Activated naive CD8-positive, alpha-beta T cell treated with anti-CD3 and anti-CD28 coated beads, Interleukin-2, amount 50 U/mL, for 16 hours (primary cell): ENCODE measurements around the gene MEGF11.

Experiments used
- DNase-seq: peaks from one replicate; pipeline ENCODE4 v3.0.0-alpha.2; 2020; ENCODE audit warnings: low read depth, low spot score

The MEGF11 gene

DNA sequence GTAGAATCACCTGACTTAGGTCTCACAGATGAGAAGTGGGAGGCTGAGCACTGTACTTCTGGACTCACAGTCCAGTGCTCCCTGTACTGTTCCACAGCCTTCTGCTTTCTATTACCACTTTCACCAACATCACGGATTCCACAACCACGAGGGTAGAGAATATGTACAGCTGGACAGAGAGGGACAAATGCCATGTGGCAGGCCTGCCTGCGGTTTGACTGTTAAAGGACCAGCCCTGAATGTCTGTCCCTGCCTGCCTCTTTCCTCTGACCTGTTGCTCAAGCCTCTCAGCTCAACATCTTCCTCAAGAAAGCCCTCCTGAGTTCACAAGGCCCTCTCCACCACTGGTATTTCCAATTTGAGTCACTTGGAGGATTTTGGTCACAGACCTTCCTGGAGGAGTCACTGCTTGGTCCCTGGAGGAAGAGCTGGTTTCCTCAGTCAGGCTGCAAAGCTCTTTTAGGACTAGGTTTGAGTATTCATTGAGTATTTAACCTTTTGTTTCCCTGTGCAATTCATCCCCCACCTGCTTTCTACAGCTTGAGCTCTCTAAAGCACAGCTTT lies 335.1 kb downstream of the MEGF11 start:
- no peak for DNase-seq

- no peak for DNase-seq
These were observed 335.6 kb downstream of the MEGF11 start for GRCh38 chr15:65917936-65918335.

DNA sequence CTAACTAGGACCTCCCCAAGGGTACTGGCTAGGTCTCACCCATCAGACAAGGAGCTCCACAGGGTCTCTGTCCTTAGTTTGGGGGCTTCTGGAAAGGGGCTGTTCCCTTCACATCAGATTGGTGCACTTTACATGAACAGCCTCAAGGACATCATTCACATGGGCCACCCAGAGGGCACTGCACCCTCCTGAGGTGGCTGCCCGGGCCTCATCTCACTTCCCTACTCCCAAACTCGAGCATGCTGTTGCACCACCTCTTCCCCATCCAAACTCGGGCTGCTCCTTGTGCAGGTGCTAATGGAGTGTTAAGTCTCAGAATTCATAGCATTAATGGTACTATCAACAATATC lies 336.2 kb downstream of the MEGF11 start:
- no peak for DNase-seq

DNA sequence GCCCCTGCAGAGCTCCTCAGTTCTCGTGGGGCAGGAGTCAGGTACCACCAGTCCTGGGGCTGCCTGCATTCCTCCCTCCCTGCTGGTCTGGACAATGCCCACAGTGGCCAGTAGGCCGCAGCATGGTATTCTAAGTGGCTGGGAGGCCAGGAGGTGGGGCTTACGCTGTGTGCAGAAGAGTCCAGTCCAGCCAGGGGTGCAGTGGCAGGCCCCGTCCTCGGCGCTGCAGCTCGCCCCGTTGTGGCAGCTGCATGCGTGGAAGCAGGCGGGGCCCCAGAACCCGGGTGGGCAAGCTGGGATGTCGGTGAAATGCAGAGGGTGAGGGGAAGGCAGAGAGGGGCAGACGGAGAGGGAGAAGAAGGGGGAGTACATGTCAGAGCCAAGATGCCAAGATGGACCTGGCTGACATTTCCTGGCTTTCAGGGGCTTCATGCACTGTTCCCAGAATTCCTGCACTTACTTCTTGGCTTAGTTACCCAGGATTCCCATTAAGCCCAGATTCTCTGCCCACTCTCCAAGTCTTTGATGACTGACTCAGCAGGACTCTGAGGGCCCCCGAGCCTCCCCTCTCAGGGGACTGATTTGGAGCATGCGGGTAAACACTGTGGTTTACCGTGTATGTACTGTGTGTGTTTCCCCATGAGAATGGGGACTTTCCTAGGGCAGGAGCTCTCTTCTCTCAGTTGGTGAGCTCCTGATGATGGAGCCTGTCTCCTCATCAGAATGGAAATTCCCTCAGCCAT lies 336.7 kb downstream of the MEGF11 start:
- no peak for DNase-seq

- no peak for DNase-seq
These were observed 337.4 kb downstream of the MEGF11 start for GRCh38 chr15:65916041-65916663.

DNA sequence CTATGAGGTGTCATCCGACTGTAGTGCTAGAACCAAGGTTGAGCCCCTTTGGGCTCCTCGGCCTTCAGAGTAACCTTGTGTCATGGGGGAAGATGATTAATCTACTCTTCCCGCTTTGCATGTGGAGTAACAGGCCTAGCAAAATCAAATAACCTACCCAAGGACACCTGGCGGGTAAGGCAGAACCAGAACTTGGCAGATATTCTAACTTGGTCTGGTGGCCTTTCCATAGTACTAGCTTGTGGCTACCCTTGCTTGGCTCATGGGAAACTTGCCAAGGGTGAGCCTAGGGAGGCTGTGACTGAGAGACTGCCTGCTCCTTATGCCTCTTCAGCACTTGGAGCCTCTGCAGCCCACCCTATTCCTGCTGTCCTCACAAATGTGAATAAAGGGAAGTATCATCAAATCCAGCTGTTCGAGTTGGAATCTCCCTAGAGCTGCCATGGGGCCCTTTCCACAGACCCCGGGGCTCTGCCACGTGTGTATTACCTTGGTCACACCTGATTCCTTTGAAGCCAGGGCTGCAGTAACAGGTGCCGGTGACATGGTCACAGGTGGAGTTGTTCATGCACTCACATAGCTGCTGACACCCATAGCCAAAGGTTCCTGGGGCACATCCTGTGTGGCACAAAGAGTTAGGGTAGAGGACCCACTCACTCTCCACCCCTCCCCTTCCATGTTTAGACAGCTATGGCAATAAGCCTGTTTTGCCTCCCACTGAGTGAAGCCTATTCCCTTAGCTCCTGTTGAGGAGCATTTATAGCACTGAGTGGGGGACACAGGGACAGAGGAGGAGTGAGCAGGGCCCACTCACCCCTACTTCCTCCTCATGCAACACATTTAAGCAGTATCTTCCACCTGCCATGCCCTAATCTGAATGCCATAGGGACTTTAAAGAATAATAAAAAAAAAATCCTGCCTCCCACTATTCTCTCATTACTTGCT lies 338.3 kb downstream of the MEGF11 start:
- DNase-seq: no peak

- no peak for DNase-seq
These were observed 339.2 kb downstream of the MEGF11 start for GRCh38 chr15:65914386-65914785.

DNA sequence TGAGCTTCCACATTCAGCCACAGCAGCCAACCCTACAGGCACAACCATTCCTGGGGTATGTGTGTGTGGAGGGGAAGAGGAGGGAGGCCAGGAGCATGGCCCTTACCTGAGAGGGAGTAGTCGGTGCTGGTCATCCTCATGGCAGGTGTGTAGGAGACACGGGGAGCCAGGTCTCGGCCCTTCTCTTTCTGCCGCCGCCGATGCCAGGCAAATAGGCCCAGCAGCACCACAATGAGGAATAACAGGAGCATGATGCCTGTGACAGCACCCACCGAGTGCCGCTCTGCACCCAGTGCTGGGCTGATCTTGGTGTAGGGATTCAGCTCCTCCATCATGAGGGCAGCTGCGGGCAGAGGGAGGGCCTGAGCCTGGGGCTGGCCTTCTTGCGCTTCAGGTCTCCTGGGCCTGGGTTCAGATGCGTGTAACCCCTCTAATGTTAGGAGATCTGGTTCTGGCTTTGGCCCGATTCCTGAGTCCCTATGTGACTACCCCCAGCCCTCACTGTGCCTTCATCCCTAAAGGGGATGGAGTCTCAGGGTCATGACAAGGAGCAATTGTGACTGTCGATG lies 339.8 kb downstream of the MEGF11 start:
- DNase-seq: no peak

- DNase-seq: no peak
These were observed 341.3 kb downstream of the MEGF11 start for GRCh38 chr15:65912235-65912634.

- no peak for DNase-seq
These were observed 343.2 kb downstream of the MEGF11 start for GRCh38 chr15:65910341-65910740.

DNA sequence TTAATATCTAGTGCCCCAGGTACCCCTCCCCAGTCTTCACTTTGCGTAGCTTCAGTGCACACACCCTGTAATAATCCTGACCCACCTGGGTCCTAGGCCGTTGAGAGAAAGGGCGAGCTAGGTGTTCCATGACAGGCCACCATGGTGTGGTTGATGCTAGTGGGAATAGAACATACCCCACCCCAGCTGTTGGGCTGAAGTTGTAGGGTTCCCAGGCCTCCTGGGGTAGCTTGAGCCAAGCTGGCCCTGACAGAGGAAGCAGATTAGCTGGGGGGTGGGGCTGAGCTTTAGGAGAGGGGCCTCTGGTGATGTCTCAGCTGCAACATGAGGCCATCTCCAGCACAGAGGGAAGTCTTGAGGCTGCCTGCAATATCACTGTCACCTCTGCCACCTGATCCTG lies 343.7 kb downstream of the MEGF11 start:
- no peak for DNase-seq

DNA sequence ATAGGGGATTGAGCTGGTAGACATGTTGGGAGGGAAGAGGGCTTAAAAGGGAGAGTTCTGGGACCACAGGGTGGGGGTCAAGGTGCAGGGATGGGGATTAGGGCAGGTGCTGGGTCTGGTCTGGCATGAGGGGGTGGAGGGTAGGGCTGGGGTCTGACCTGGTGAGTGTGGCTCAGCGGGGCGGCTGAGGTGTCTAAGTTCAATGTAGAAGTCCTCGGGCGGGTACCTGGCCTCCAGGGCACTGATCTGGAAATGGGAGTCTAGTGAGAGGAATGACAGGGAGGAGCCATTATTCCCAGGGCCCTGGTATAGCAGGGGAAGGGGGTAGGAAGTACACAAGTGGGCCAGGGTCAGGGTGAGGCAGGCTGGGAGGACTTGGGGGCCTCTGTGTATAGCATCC lies 344.7 kb downstream of the MEGF11 start:
- DNase-seq: no peak

DNA sequence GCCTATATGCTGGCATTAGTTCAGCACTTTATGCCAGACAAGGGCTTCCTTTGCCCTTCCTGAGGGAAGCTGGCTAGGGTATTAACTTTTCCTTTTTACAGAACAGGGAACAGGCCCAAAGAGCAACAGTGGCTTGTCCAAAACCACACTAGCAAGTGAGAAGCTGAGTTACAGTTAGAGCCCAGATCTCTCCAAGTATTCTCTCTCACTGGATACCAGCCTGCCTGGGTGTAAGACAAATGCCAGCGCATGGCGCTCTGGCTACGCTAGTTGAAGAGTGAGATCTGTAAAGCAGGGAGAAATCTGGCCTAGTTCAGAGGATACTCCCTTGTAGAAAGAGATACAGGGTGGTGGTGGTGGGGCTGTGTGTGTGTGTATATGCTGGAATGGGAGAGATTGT lies 345.9 kb downstream of the MEGF11 start:
- no peak for DNase-seq

GRCh38 chr15:65906396-65906795 lies 347.2 kb downstream of the MEGF11 start:
- DNase-seq: no peak

DNA sequence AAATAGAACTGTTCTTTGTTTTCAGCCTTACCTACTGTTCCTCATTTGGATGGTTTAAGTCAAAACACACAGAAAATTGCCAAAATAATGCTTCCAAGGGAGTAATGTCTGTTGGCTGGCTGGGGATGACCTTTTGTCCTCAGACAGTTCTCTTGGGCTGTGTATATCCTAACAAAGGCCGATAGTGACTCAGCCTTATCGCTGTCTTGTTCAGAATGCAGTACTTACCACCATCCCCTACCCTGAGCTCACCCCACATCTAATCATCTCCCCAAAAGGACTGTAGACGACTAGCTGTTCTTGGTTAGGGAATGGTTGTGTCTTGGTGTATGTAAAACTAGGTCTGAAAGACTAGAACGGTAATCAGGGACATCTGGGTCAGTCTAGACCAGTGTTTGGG lies 349.2 kb downstream of the MEGF11 start:
- DNase-seq: no peak

DNA sequence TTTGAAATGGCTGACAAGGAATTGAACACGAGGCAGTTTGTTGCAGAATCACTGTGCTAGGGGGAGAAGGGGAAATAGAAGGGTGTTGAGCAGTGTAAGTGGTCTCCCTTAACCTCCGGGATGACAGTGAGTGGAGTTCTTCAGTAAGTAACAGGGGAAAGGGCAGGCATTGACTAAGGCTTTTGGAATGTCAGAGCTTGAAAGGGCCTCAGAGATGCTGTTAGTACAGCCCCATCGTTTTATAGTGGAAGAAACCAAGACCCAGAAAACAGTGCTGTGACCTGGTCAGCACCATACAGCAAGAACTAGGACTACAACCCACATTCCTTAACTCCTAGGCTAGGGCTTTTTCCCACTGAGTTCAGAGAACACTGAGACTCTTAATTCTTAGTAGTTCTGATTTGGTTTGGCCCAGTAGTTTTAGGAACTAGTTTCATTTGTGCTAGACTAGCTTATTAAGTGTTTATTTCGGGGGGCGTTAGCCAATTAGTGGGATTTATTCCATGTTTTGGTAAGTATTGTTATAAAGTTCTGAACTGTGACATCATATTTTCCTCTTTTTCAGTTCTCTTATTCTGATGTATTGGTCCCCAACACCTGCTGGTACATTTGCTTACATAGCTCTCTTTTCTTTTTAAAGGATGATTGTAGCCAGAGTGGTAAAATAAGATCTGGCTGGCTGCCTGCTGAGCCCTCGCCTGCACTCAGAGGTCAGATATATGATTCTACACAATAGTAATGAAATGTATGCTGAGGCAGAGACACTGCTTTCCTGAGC lies 350.1 kb downstream of the MEGF11 start:
- no peak for DNase-seq

- no peak for DNase-seq
These were observed 351.2 kb downstream of the MEGF11 start for GRCh38 chr15:65902373-65902772.

DNA sequence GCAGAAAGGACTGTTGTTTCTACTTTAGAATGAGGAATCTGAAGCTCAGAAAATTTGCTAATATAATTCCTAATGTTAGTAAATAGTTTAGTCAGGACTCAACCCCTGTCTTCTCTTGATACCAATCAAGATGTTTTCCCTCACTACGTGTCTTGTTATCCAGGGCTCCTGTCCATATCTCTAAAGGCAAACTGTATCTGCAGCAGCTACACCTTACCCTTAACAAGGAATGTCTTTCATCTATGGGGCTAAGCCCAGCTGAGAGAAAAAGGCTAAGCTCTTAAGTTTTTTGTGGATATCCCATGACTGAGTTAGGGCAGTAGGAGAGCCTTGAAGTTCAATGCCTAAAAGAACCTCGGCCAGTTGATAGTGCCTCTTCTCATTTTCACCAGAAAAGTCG lies 351.7 kb downstream of the MEGF11 start:
- DNase-seq: no peak

GRCh38 chr15:65901336-65901735 lies 352.2 kb downstream of the MEGF11 start:
- no peak for DNase-seq

DNA sequence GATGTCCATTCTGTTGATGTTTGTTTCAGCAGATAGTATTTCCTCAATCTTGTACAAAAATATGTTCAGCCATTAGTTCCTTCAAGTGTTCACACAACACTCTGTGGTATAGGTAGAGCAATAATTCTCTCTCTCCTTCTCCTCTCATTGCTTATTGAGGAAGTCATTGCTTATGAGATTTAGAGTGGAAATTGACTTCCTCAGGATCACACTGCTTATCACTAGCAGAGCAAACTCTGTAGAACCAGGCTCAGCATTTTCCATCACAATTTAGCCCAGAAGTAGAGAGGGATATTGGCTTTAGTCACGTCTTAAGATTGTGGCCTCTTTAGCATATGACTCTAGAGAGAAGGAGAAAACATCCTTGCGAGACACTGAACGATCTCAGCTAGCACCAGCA lies 353.1 kb downstream of the MEGF11 start:
- DNase-seq: no peak

GRCh38 chr15:65896236-65896635 lies 357.3 kb downstream of the MEGF11 start:
- no peak for DNase-seq
